GM18517 (cell line): ENCODE data around the gene INPP5A.

Experiments used
- ATAC-seq: cut with Tn5 transposase; IDR thresholded peaks from one replicate; pipeline ENCODE4 v1.9.1; 2021; ENCODE audit warnings: mild to moderate bottlenecking, moderate library complexity; ENCODE audit not compliant: unreplicated experiment

The INPP5A gene

GRCh38 chr10:132608511-132609195 lies 71.1 kb downstream of the INPP5A start:
- ATAC-seq = no peak

DNA sequence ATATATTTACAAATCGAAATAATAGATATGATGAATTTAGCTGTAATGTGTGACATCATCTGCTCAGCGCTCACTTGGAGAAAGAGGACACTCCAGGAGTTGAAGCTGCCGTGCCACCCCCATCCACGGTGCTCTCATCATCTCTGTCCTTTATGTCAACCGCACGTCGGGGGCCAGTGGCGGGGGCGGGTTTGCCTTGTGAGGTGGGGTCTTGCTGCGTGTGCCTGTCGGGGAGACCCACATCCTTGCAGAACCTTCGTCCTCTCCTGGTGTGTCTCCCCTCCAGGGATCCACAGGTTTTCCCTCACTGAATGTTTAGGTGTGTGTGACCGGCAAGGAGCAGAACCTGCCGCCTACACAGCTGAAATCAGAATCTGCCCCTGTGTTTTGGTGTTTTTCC lies 71.6 kb downstream of the INPP5A start:
- no peak for ATAC-seq

DNA sequence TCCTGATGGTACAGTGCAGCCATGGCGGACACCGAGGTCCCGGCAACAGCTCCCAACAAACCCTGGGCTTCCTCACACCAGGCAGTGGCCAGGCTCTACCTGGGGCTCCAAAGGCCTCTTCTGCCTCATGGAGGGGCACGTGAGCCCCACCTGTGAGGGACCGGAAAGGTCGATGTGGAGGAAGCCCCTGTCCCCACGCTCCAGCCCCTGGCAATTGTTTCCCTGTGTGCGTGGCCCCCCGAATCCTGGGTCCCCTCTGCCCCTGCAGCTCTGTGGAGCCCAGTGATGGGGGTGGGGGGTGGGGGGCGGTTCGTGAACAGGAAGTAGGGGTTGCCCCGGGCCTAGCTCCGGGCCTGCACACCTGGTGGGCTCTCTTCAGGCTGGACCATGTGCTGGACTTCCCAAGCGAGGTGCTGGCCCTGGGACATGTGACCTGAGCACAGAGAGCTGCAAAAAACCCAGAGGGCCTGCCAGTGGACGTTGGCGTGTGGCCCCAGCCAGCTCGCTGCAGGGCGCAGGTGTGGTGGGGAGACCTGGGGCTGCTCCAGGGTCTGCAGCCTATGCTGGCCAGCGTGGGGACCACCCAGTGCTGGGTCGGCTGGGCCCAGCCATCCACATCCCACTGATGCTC lies 72.6 kb downstream of the INPP5A start:
- ATAC-seq = no peak

GRCh38 chr10:132611026-132611910 lies 73.7 kb downstream of the INPP5A start:
- no peak for ATAC-seq

GRCh38 chr10:132611986-132612385 lies 74.4 kb downstream of the INPP5A start:
- no peak for ATAC-seq

DNA sequence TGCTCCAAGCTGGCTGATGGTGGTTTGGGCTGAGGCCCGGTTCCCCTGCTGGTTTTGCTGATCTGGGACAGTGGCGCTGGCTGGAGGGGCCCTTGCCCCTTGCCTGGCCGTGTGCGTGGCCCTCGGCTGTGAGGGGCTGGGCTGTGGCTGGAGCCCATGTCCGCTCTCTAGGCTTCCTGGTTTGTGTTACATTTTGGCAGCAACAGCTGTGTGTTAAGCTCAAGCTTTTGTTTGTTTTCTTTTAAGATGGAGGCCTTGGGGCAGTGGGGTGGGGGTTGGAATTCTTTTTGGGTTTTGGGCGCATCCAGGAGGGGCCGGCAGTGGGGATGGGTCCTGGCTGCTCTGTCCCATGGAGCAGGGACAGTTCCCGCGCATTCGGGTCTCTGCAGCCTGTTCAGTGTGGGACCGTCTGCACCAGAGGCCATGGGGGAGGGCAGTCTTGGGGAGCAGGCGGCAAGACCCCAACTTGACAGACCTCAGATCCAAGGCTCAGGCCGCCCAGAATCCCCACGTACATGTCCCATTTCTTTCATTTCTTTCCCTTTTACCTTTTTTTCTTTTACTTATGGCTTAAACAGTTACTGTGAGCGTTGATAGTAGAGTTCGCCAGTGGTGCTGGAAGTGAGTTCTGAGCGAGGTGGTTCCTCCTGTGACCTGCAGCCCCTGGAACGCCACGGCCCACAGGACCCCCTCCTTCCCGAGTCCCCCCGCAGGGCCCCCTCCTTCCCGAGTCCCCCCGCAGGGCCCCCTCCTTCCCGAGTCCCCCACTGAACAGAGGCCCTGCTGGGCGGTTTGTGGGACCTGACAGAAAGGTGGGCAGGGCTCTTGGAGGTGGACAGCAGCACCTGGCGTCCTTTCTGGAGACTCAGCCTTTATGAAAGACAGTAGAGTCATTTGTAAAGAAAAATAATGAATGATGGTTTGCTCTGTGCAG lies 75.3 kb downstream of the INPP5A start:
- no peak for ATAC-seq

DNA sequence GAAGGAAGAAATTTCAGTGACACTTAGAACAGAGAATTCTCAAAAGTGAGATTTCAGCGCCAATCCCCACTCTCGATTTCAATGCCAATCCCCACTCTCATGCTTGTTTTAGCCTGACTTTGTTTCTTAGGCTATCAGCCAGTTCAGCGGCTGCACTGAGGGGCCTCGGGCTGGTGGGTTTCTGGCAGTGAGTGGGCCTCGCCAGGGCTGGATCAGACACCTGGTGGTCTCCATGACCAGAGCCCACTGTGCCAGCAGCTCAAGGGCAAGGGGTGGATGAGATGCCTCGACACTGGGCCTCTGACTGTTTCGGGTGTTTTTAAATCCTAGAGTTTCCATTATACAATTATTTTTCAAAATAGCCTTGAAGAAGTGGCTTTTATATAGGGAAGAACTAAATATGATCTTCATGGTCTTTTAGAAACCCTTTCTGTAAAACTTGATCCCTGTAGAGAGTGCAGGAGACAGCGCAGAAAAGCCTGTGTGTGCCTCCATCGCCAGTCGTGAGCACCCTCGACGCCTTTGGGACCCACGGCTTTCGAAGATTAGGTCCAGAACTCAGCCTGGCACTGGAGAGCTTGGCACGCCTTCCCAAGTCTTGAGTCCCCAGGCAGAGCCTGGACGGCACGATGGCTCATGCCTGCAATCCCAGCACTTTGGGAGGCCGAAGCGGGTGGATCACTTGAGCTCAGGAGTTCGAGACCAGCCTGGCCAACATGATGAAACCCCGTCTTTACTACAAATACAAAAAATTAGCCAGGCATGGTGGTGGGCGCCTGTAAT lies 76.2 kb downstream of the INPP5A start:
- no peak for ATAC-seq

GRCh38 chr10:132614431-132615340 lies 77.1 kb downstream of the INPP5A start:
- no peak for ATAC-seq

GRCh38 chr10:132615341-132616169 lies 78.0 kb downstream of the INPP5A start:
- ATAC-seq = no peak

GRCh38 chr10:132616170-132616995 lies 78.8 kb downstream of the INPP5A start:
- no peak for ATAC-seq

- ATAC-seq = no peak
Observed at GRCh38 chr10:132616996-132617736, 79.6 kb downstream of the INPP5A start.

DNA sequence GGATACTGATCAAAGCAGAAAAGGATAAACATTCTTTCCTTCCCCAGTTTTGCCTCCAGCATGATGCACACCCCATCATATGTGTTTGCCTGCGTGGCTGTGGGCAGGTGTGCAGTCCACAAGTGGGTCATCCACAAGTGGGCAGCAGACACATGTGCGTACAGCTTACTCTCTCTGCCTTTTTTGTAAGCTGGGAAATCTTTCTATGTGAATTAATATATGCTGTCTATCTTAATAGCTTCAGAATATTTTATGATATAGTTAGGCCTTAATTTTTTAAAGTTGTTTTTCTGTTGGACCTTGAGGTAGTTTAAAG lies 80.1 kb downstream of the INPP5A start:
- ATAC-seq = no peak

DNA sequence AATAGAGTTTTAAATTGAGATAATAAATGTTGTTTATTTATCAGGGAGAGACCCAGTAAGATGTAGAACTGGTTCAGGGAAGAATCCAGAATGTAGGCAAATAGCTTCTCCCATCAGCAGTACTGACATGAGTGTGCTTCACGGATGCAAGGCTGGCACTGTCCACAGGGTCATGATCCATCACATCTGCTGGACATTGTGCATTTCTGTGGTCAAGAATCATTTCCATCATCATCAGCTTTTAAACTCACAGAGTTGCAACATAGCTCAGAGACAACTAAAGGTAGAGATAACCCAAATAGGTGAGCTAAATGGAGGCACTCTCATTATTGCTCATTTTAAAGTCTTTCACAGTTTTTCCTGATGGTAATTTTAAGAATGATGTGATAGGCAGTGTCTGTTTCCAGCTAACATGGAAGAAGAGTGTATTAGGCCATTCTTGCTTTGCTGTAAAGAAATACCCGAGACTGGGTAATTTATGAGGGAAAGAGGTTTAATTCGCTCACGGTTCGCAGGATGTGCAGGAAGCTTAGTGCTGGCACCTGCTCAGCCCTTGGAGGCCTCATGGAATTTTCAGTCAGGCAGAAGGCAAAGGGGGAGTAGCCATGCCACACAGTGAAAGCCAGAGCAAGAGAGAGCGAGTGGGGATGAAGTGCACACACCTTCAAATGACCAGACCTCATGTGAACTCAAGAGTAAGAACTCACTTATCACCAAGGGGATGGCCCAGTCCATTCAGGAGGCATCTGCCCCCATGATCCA lies 80.8 kb downstream of the INPP5A start:
- no peak for ATAC-seq

DNA sequence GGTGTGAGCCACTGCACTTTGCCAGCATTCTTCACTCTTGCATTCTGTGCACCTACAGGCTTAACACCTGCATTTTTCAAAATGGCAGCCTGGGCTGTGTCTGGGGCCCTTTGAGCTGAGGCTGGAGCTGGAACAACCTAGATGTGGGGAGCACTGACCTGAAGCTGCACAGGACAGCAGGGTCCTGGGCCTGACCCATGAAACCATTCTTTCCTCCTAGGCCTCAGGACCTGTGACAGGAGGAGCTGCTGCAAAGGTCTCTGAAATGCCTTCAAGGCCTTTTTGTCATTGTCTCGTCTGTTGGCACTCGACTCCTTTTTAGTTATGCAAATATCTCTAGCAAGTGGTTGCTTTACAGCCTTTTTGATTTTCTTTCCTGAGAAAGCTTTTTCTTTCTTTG lies 82.3 kb downstream of the INPP5A start:
- ATAC-seq = no peak

GRCh38 chr10:132624061-132624846 lies 86.7 kb downstream of the INPP5A start:
- no peak for ATAC-seq
